ENCODE results near the gene DDX3X.
"Not testable (repeated sequence)": the region's sequence is repeated elsewhere in the genome, so short reads cannot be mapped to it uniquely, and the experiment has no call there.

DDX3X gene

GRCh38 chrX:41333744-41334362 lies at the start of gene DDX3X:
DDX3X (plus strand) TSS chrX:41334162; CDS start chrX:41334253, 91 bp downstream.
- DNase-seq (ENCODE audit: low read depth in 2 of 2) = peak; percentile 68 to 77

GRCh38 chrX:41285928-41286327 lies 48.0 kb upstream of the DDX3X start:
- DNase-seq (ENCODE audit: low read depth in 2 of 2) = not testable (repeated sequence)

GRCh38 chrX:41288641-41289040 lies 45.3 kb upstream of the DDX3X start:
- no peak for DNase-seq (ENCODE audit: low read depth in 2 of 2)

GRCh38 chrX:41289095-41289494 lies 44.9 kb upstream of the DDX3X start:
- DNase-seq (ENCODE audit: low read depth in 2 of 2) = no peak

GRCh38 chrX:41291309-41291708 lies 42.7 kb upstream of the DDX3X start:
- no peak for DNase-seq (ENCODE audit: low read depth in 2 of 2)

- DNase-seq (ENCODE audit: low read depth in 2 of 2) = no peak
Measured at GRCh38 chrX:41293269-41293668, 40.7 kb upstream of the DDX3X start.

- DNase-seq (ENCODE audit: low read depth in 2 of 2) = no peak
Measured at GRCh38 chrX:41300758-41301437, 33.1 kb upstream of the DDX3X start.

- DNase-seq (ENCODE audit: low read depth in 2 of 2) = no peak
Measured at GRCh38 chrX:41301438-41301824, 32.5 kb upstream of the DDX3X start.

GRCh38 chrX:41302370-41302769 lies 31.6 kb upstream of the DDX3X start:
- DNase-seq (ENCODE audit: low read depth in 2 of 2) = no peak

- no peak for DNase-seq (ENCODE audit: low read depth in 2 of 2)
Measured at GRCh38 chrX:41303013-41303412, 30.9 kb upstream of the DDX3X start.

- no peak for DNase-seq (ENCODE audit: low read depth in 2 of 2)
Measured at GRCh38 chrX:41304178-41304577, 29.8 kb upstream of the DDX3X start.

GRCh38 chrX:41308884-41309647 lies 24.9 kb upstream of the DDX3X start:
- no peak for DNase-seq (ENCODE audit: low read depth in 2 of 2)

- DNase-seq (ENCODE audit: low read depth in 2 of 2) = no peak
Measured at GRCh38 chrX:41312786-41313185, 21.2 kb upstream of the DDX3X start.

- no peak for DNase-seq (ENCODE audit: low read depth in 2 of 2)
Measured at GRCh38 chrX:41313419-41313818, 20.5 kb upstream of the DDX3X start.

- DNase-seq (ENCODE audit: low read depth in 2 of 2) = no peak
Measured at GRCh38 chrX:41314204-41314603, 19.8 kb upstream of the DDX3X start.

- no peak for DNase-seq (ENCODE audit: low read depth in 2 of 2)
Measured at GRCh38 chrX:41314881-41315280, 19.1 kb upstream of the DDX3X start.

GRCh38 chrX:41316266-41316665 lies 17.7 kb upstream of the DDX3X start:
- DNase-seq (ENCODE audit: low read depth in 2 of 2) = not testable (repeated sequence)

- no peak for DNase-seq (ENCODE audit: low read depth in 2 of 2)
Measured at GRCh38 chrX:41317477-41318208, 16.3 kb upstream of the DDX3X start.

- DNase-seq (ENCODE audit: low read depth in 2 of 2) = no peak
Measured at GRCh38 chrX:41320393-41320792, 13.6 kb upstream of the DDX3X start.

GRCh38 chrX:41322821-41323603 lies 10.9 kb upstream of the DDX3X start:
- DNase-seq (ENCODE audit: low read depth in 2 of 2) = no peak

- no peak for DNase-seq (ENCODE audit: low read depth in 2 of 2)
Measured at GRCh38 chrX:41326431-41326830, 7.5 kb upstream of the DDX3X start.
